HCT116 (cell line): ENCODE data around the gene MED10. TPM values are rescaled to one million over a fixed set of nuclear protein-coding genes. Genes with fewer than 3 reads are reported as not detected.

ENCODE experiments used
- ATAC-seq: fragments of 200-7000 bp; cut with Tn5 transposase; 2 replicates; pipeline ENCODE4 v1.9.1; 2020; ENCODE audit warnings: mild to moderate bottlenecking, moderate library complexity
- BruUV-seq: library from RNA; stranded (reverse); fragments of 400-500 nt; replicated peaks from 2 replicates; lab custom pipeline; 2021; lab: Mats Ljungman, UMichigan
- CTCF ChIA-PET: fragments of 300-600 bp; sonication (Branson Sonifier 250); formaldehyde crosslinking; loops from one replicate; lab custom pipeline; 2021; ENCODE audit warnings: antibody characterized with exemption; lab: Charles Lee
- POLR2A ChIA-PET: fragments of 300-600, 350-600 bp; sonication (Branson Sonifier 250); formaldehyde crosslinking; loops from one replicate; lab custom pipeline; 2021; ENCODE audit warnings: antibody characterized with exemption; lab: Charles Lee
- RAD21 ChIA-PET, 2 experiments: fragments of 300-600 bp; sonication (Branson Sonifier 250); formaldehyde crosslinking; loops; one replicate each; lab custom pipeline; 2023; ENCODE audit warnings: low total read pairs in 2 of 2; ENCODE audit not compliant: uncharacterized antibody in 2 of 2, unreplicated experiment in 2 of 2, low non-redundant PET in 1 of 2; lab: Charles Lee
- DNase-seq: peaks from one replicate; pipeline ENCODE4 v3.0.0-alpha.2; 2010; ENCODE audit warnings: low read depth, low spot score
- H2AFZ ChIP-seq: fragments of 200-600 bp; shearing (Covaris generic), sonication (generic); 2 replicates; pipeline ENCODE4 v1.6.1; 2017; ENCODE audit warnings: low read depth, mixed run types, mixed read lengths, antibody characterized with exemption, low read length; ENCODE audit not compliant: poor library complexity, severe bottlenecking
- H3K27ac ChIP-seq: 2 replicates; pipeline ENCODE4 v1.5.1; 2012; ENCODE audit warnings: low read depth, low read length
- H3K27me3 ChIP-seq: fragments of 200-600 bp; sonication (generic); 2 replicates; pipeline ENCODE4 v1.6.1; 2016; ENCODE audit warnings: mixed run types, low read length, mixed read lengths; ENCODE audit not compliant: insufficient read depth
- H3K36me3 ChIP-seq, 2 experiments: fragments of 200-500 bp in 1 of 2; fragments of 200-600 bp in 1 of 2; sonication (Bioruptor generic) in 1 of 2; sonication (generic) in 1 of 2; 2 replicates each; pipeline versions ENCODE4 v1.5.1 to v1.6.1; 2014 to 2016; ENCODE audit warnings: low read length in 2 of 2, inconsistent platforms in 1 of 2, mixed read lengths in 1 of 2, mixed run types in 1 of 2; ENCODE audit not compliant: insufficient read depth in 2 of 2, control insufficient read depth in 1 of 2
- H3K4me1 ChIP-seq, 2 experiments: fragments of 200-600 bp in 1 of 2; sonication (generic) in 1 of 2; 2 replicates each; pipeline versions ENCODE4 v1.5.1 to v1.6.1; 2012 to 2017; ENCODE audit warnings: low read length in 2 of 2, inconsistent platforms in 1 of 2, mild to moderate bottlenecking in 1 of 2, mixed read lengths in 1 of 2, mixed run types in 1 of 2, moderate library complexity in 1 of 2; ENCODE audit not compliant: insufficient read depth in 2 of 2, control insufficient read depth in 1 of 2
- H3K4me2 ChIP-seq: fragments of 200-600 bp; sonication (generic); 2 replicates; pipeline ENCODE4 v1.6.1; 2017; ENCODE audit warnings: mixed run types, low read length, mixed read lengths
- H3K4me3 ChIP-seq, 2 experiments: fragments of 200-600 bp in 1 of 2; sonication (generic) in 1 of 2; replicated peaks in 1 of 2; 2 replicates each; pipeline ENCODE4 v1.5.1; 2011 to 2016; ENCODE audit warnings: low read length in 2 of 2, control low read depth in 1 of 2, low read depth in 1 of 2, mild to moderate bottlenecking in 1 of 2, mixed read lengths in 1 of 2, mixed run types in 1 of 2
- H3K79me2 ChIP-seq: fragments of 200-600 bp; sonication (generic); 2 replicates; pipeline ENCODE4 v1.6.1; 2017; ENCODE audit warnings: mild to moderate bottlenecking, mixed run types, low read length, moderate library complexity, mixed read lengths; ENCODE audit not compliant: insufficient read depth
- H3K9ac ChIP-seq: fragments of 200-600 bp; sonication (generic); 2 replicates; pipeline ENCODE4 v1.6.1; 2016; ENCODE audit warnings: low read length, mixed read lengths
- H3K9me2 ChIP-seq: fragments of 200-600 bp; sonication (generic), shearing (Covaris generic); 2 replicates; pipeline ENCODE4 v1.6.1; 2017; ENCODE audit warnings: mixed run types, mild to moderate bottlenecking, moderate library complexity; ENCODE audit not compliant: insufficient read depth
- H3K9me3 ChIP-seq, 2 experiments: fragments of 200-500 bp in 1 of 2; fragments of 200-600 bp in 1 of 2; sonication (Bioruptor generic) in 1 of 2; sonication (generic) in 1 of 2; 2 replicates each; pipeline ENCODE4 v1.6.1; 2014 to 2017; ENCODE audit warnings: low read length in 2 of 2, mixed read lengths in 2 of 2, inconsistent platforms in 1 of 2, low read depth in 1 of 2, mild to moderate bottlenecking in 1 of 2, mixed run types in 1 of 2, moderate library complexity in 1 of 2; ENCODE audit not compliant: control insufficient read depth in 1 of 2, insufficient read depth in 1 of 2
- H4K20me1 ChIP-seq: fragments of 200-600 bp; sonication (generic), shearing (Covaris generic); 2 replicates; pipeline ENCODE4 v1.6.1; 2017; ENCODE audit warnings: mixed run types, mild to moderate bottlenecking, moderate library complexity; ENCODE audit not compliant: insufficient read depth
- ATF3 ChIP-seq: IDR thresholded peaks from 2 replicates; pipeline ENCODE4 v1.6.1; 2012
- CTCF ChIP-seq, 3 experiments: fragments of 200-600 bp in 1 of 3; sonication (generic) in 1 of 3; IDR thresholded peaks in 2 of 3; conservative IDR thresholded peaks in 1 of 3; 2 replicates each; pipeline ENCODE4 v1.5.1; 2012 to 2017; ENCODE audit warnings: low read depth in 2 of 3, low read length in 2 of 3, antibody characterized with exemption in 1 of 3, borderline replicate concordance in 1 of 3, control low read depth in 1 of 3, mild to moderate bottlenecking in 1 of 3, mixed read lengths in 1 of 3, mixed run types in 1 of 3, moderate library complexity in 1 of 3; ENCODE audit not compliant: insufficient read depth in 1 of 3
- MAX ChIP-seq: IDR thresholded peaks from 2 replicates; pipeline ENCODE4 v1.6.1; 2012
- SIN3A ChIP-seq: IDR thresholded peaks from 2 replicates; pipeline ENCODE4 v1.6.1; 2012; ENCODE audit warnings: low read depth
- ZFX ChIP-seq: fragments of 450-650 bp; IDR thresholded peaks from 2 replicates; pipeline ENCODE4 v1.6.1; 2017
- ZNF274 ChIP-seq: fragments of 200-500 bp; sonication (Bioruptor generic); IDR thresholded peaks from 2 replicates; pipeline ENCODE4 v1.6.1; 2014; ENCODE audit warnings: mild to moderate bottlenecking, low read depth, low read length, inconsistent platforms
- intact Hi-C: fragments of 100-400 bp; cut with micrococcal nuclease; formaldehyde crosslinking; loops from 2 replicates; pipeline ENCODE4 v1.10.0; 2022
- total RNA-seq: library from RNA; stranded (reverse); gene quantifications from one replicate; pipeline ENCODE4 v1.2.1, GENCODE V29; 2021; ENCODE audit not compliant: unreplicated experiment

Gene MED10
- total RNA-seq, 1 experiment from 2014 or later = 35.0 TPM

- CTCF ChIA-PET = no interaction called here
- no peak for DNase-seq
- intact Hi-C loops = no loop called here
- H3K36me3 ChIP-seq = no peaks in the 10 kb centered on the region
- no peak overlapping the region for H3K9ac ChIP-seq
- H3K4me1 ChIP-seq = no peaks in the 10 kb centered on the region
- no peak overlapping the region for H2AFZ ChIP-seq
- no peak overlapping the region for H3K27ac ChIP-seq
- ATAC-seq = no peak
- no peaks in the 10 kb centered on the region for H3K79me2 ChIP-seq
- no peaks in the 10 kb centered on the region for H3K9me2 ChIP-seq
- no TSS peak for BruUV-seq
- H3K9me3 ChIP-seq = no peaks in the 10 kb centered on the region
- no peak overlapping the region for H3K4me2 ChIP-seq
- TF ChIP-seq MAX (no peak), ZNF274 (no peak)
- TF ChIP-seq, all 23 proteins: peak for 0
- Histone ChIP-seq H4K20me1 (no peaks in the 10 kb centered on the region), H3K27me3 (peaks cover 32% of the 10 kb centered on the region), H3K4me3 (no peak overlapping the region)
- ChIA-PET RAD21 (no interaction called here), POLR2A (no interaction called here)
Observed at GRCh38 chr5:6423327-6424109, 45.2 kb upstream of the MED10 start.

GRCh38 chr5:6419340-6419852 lies 41.0 kb upstream of the MED10 start:
- no peaks in the 10 kb centered on the region for H3K9me2 ChIP-seq
- no peaks in the 10 kb centered on the region for H3K4me1 ChIP-seq
- no peaks in the 10 kb centered on the region for H3K36me3 ChIP-seq
- no peaks in the 10 kb centered on the region for H3K9me3 ChIP-seq
- no peak overlapping the region for H3K9ac ChIP-seq
- peaks cover 44% of the 10 kb centered on the region for H3K27me3 ChIP-seq
- RAD21 ChIA-PET = no interaction called here
- H3K27ac ChIP-seq = no peak overlapping the region
- H3K4me3 ChIP-seq = no peak overlapping the region
- H4K20me1 ChIP-seq = no peaks in the 10 kb centered on the region
- no TSS peak for BruUV-seq
- ATAC-seq = no peak
- no peak overlapping the region for H2AFZ ChIP-seq
- TF ChIP-seq MAX (no peak), CTCF (IDR thresholded peaks at IDR 0.05 in 2 of 3, conservative IDR thresholded peaks at IDR 0.05 in 1 of 3; ENCODE audit: borderline replicate concordance in 1 of 3, insufficient read depth in 1 of 3, low read depth in 2 of 3, low read length in 2 of 3) (no peak), ATF3 (no peak), SIN3A (no peak), ZFX (no peak)
- TF ChIP-seq, all 23 proteins: peak for 0
- ChIA-PET POLR2A (no interaction called here), CTCF (no interaction called here)
- Histone ChIP-seq H3K79me2 (no peaks in the 10 kb centered on the region), H3K4me2 (no peak overlapping the region)
- intact Hi-C loops = no loop called here
- DNase-seq = no peak
